Anterior cingulate cortex (tissue), 58 donors: Measurements from ENCODE around the gene BORCS6.
"Not testable (repeated sequence)": the region's sequence is repeated elsewhere in the genome, so short reads cannot be mapped to it uniquely, and the experiment has no call there.

Experiments
- DNase-seq, 58 donors: peaks; one replicate each; lab custom pipeline; 2025; lab: John Stamatoyannopoulos, UW

Gene BORCS6

DNA sequence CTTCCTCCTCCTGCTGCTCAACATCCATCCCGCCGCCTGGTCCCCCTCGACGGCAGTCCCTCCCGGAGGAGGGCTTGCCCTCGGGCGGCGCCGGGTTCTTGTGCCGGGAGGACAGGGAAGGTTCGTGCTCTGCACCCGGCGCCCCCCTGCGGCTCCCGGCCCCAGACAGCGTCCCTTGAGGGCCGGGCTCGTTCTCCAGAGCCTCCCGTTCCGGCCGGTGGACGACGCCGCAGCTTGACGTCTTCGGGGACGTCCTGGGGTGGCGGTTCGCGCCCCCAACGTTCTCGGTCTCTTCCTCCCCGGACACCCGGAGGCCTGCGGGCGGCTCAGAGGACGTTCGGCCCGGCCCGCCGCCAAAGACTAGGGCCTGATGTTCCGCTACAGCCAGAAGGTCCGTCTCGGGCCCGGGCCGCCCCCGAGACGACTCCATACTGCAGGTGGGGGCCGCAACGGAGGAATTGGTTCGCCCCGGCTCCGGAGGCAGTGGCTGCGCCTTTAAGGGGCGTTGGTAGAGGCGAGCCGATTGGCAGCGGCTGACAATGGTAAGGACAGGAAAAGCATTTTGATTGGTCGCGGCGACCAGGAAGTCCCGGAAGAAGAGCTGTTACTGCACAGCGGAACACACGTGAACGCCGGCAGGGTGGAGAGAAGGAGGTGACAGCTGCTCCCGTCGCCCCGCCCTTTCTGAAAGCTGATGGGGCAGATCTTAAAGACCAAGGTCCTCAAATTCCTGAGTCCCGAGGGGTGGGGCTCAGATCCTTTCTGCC, at the start of gene BORCS6:
BORCS6 (minus strand) TSS at position 470 of the 767 bp plus-strand sequence; CDS start at position 430, 40 bp downstream.
- DNase-seq: peak; percentile 85 to 100 (median 98)

GRCh38 chr17:8237886-8238285, 47.9 kb upstream of the BORCS6 start:
- DNase-seq: no peak

DNA sequence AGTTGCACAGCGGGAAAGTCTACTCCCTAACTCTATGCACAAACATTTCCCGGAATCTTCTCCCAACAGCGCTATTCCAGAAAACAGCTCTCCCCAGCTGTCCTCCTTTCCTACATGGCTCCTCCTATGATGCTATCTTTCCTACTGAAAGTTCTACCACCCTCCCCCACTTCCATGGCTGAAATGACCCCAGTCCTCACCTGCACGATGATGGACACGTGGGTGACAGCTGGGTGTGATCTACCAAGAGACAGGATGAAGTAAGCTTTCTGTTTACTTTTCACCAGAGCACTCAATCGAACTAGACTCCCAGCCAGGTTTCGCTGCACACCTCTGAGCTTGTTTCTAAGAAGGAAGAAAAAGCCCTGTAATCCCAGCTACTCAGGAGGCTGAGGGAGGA, 47.2 kb upstream of the BORCS6 start:
- DNase-seq: no peak

GRCh38 chr17:8235676-8236075, 45.7 kb upstream of the BORCS6 start:
- no peak for DNase-seq

- no peak for DNase-seq
Observed at GRCh38 chr17:8234361-8235270, 44.6 kb upstream of the BORCS6 start.

DNA sequence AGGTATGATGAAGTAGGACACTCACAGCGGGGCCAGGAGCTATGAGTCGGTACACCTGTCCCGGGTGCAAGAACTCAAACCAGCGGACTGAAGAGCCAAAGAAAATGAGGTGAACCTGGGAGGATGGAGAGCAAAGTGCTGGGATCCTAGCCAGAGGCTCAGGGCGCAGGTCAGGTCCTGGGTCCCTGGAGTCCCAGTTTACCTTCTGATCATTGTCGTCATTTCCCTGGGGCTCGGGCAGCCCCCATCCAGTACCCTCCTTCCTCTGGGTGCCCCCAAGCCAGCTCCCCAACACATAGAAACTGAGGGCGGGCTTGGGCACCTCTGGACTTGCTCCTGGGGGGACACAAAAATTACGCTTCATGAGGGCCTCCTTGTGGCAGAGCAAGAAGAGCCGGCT, 41.7 kb upstream of the BORCS6 start:
- DNase-seq: no peak

DNA sequence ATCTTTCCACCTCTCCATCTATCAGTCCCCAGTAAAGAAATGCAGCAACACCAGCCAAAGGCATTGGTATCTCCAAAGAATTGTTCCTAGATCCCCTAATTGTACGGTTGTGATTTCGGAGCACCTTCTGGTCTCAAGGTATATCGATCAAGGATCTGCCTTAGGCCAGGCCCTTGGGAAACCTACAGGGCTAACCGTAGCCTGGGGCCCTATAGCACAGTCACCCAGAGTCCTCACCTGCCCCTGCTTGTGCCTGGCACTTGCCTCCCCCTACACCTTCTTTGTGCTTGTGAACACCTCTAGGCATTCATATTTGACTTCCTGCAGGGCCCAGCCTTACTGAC, 37.2 kb upstream of the BORCS6 start:
- peak in 1 of 58 donors; percentile 9 for DNase-seq

- DNase-seq: peak in 57 of 58 donors; percentile 2 to 89 (median 67)
Observed at GRCh38 chr17:8226536-8227237, 36.7 kb upstream of the BORCS6 start.

- DNase-seq: peak in 51 of 58 donors; percentile 6 to 76 (median 42)
Observed at GRCh38 chr17:8225813-8226535, 36.0 kb upstream of the BORCS6 start.

DNA sequence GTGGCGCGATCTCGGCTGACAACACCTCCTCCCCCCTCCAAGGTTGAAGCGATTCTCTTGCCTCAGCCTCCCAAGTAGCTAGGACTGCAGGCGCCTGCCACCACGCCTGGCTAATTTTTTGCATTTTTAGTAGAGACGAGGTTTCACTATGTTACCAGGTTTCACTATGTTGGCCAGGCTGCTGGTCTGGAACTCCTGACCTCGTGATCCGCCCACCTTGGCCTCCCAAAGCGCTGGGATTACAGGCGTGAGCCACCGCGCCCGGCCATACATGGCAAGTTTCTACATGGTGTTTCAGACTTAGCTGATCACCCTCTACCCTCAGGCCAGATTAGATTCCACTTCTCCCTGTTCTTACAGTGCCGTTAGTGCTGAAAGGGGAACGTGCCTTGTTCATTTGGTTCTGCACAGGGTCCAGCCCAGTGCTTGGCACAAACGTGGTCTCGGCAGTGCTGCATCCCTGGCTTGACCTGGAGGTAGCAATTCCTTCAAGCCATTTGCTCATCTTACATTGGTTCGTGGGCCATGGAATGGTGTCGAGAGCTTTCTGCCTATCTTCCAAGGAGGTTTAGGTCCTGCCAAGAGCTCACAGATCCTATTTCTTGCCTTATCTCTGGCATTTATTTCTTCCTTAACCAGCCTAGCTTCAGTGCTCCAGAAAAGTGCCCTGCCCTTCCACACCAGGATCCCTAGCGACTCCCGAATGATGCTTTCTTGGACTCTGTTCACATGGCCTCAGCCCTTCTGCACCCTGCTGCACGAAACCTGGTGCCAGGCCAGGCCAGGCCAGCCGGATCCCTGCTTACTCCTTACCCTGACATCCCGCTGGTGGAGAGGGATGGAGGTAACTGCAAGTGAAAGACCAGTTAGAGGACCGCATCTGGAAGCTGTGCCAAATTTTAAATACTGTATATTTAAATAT, 35.2 kb upstream of the BORCS6 start:
- peak in 1 of 58 donors; percentile 3 for DNase-seq

GRCh38 chr17:8223356-8224126, 33.6 kb upstream of the BORCS6 start:
- DNase-seq: peak in 46 of 58 donors; percentile 28 to 81 (median 57)

DNA sequence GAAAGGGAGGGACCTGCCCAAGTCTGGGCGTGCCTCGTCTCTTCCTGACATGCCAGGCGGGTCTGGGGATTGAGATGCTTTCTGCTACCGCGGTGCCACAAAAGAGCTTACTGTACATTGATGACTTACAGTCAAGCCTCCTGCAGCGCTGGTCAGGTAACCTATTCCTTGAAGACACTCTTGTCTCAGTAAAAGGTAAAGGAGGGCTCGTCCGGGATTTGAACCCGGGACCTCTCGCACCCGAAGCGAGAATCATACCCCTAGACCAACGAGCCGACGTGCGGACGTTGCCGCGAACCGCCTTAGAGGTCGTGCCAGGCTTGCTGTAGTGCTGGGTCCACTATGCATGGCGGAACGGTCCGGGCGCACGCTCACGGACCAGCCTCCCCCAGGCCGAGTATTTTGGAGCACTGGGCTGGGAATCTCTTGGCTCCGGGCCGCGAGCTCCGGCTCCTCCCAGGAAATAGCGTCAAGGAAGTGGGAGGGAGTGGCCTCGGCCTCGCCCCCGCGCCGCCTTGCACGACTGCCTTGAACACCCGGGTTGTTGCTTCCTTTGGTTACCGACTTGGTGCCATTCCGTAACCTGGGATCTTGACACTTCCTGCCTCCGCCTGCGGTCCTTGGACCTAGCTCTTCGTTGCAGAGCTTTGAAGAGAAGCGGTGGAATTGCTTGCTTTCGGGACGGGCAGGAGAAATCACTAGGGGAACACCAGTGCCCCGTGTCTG, 32.8 kb upstream of the BORCS6 start:
- DNase-seq: peak; percentile 38 to 99 (median 91)

- DNase-seq: peak in 11 of 58 donors; percentile 61 to 91 (median 82)
Observed at GRCh38 chr17:8222380-8222629, 32.3 kb upstream of the BORCS6 start.

DNA sequence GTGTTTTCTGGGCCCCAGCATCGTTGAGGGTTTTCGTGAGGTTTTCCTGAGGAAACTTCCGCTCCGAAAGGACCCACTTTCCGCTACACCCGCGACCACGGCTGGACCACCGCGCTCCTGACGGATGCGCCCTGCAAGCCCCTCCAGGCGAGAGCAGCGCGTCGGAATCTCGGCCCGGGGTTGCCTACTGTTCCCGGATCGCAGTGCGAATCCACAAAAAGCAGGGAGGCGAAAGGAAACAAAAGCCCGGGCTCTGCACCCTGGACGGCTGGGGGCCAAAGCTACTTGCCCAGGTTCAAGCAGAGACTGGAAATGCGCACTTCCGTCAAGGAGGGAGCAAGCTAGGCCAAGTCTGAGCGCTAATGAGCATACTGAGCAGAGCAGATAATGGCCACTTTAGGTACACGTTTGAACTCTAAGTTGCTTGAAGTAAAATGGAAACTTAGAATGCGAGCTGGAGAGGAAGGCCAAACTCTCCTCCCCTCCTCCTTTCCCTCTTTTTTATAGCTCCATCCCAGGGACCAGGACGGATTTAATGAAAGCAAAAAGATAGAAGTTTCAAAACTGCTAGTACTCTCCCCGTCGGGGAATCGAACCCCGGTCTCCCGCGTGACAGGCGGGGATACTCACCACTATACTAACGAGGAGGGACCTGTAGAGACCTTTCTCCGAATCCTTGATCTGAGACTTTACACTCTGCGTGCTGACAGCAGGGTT, 31.8 kb upstream of the BORCS6 start:
- DNase-seq: peak in 57 of 58 donors; percentile 42 to 92 (median 83)

DNA sequence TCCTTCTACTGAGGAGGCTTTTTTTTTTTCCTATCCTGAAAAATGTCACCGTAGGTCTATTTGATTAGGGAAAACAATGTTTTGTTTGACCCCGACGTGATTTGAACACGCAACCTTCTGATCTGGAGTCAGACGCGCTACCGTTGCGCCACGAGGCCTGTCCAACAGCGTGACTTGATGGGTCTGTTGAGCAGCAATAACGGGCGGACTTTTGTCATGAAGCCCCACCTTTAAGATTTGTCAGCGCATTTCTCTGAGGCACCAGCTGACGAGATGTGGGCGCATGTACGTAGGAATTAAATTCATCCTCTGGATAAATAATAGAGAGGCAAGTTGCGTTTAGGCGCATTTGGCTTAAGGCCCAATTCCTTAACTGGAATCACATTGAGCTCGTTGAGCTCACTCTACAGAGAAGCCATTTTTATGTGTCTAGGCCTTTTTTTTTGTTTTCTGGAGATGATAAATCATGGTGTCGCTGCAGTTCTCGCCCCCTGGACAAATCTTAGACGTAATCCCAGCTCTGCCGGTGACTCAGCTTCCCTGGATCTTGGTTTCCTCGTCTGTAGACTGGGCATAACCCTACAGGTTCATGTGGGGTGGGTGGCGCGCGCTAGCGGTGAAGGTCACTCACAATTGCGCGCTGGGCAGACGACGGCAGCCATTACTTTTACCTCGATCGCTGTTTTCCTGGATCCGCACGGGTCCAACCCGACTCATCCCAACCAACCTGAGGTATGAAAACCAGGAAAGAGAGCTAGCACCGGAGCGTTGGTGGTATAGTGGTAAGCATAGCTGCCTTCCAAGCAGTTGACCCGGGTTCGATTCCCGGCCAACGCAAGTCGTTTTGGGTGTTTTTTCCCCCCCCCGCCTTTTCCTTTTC, 31.0 kb upstream of the BORCS6 start:
- DNase-seq: peak; percentile 57 to 94 (median 86)

DNA sequence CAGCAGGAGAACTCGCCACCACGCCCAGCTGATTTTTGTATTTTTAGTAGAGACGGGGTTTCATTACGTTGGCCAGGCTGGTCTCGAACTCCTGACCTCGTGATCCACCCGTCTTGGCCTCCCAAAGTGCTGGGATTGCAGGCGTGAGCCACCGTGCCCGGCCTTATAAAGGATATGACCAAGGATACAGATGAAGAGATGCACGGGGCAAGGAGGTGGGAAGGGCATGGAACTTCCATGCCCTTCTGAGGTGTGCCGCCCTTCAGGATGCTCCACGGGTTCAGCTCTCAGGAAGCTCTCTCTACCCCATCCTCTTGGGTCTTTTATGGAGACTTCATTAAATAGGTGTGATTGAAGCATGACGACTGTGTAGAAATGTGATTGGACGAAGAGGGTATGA, 24.0 kb upstream of the BORCS6 start:
- not testable (repeated sequence) for DNase-seq
